ENCODE results near the gene DNAH6.

DNAH6 gene

DNA sequence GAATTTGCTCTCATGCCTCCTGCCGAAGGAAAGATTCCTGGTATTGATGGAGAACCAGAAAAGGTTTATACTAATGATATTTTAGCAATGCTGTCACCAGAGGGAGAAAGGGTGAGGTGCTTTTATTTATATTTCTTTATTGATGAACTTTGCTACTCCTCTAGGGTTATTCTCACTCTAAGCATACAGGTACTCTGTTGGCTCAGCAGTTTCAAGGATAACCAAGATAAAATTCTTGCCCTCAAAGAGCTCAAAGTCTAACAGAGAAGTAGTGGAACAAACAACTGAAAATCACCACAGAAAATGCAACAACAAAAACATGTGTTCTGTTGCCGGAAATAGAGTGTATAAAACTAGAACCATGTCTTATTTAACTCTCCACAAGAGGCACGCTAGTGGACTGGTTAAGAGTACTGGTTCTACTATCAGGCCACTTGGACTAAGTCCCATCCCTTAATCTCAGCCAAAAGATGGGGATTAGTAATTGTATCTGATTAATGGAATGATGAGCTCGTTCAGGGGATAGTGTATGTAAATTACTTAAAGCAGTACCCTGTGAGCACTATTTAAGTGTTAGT, 103.6 kb downstream of the DNAH6 start:
- no peak overlapping the region for H2BK15ac ChIP-seq (replicated peaks; ENCODE audit: low read depth)
- no peak overlapping the region for H3K4ac ChIP-seq (ENCODE audit: low read depth, low read length)
- H4K5ac ChIP-seq (ENCODE audit: low read length): no peak overlapping the region
- WGBS (ENCODE audit: extremely low coverage, insufficient coverage, low lambda C conversion rate): no CpG with 5 or more reads among the region's 4 CpGs
- no peaks in the 10 kb centered on the region for H3K79me1 ChIP-seq (ENCODE audit: low read length)
- no peak overlapping the region for H3K9ac ChIP-seq (ENCODE audit: low read length)
- no peak overlapping the region for H3K27ac ChIP-seq (ENCODE audit: low read depth, low read length)
- H2BK120ac ChIP-seq (ENCODE audit: low read depth, low read length): no peak overlapping the region
- no peak overlapping the region for H3K56ac ChIP-seq (ENCODE audit: low read length)
- DNase-seq: no peak
- no peaks in the 10 kb centered on the region for H3K27me3 ChIP-seq (ENCODE audit: insufficient read depth, low read length, poor library complexity)
- H2BK5ac ChIP-seq (ENCODE audit: low read length): no peak overlapping the region
- H3K18ac ChIP-seq (ENCODE audit: low read length): no peak overlapping the region
- H3K36me3 ChIP-seq (ENCODE audit: control insufficient read depth, insufficient read depth, low read length): no peaks in the 10 kb centered on the region
- H3K4me1 ChIP-seq (ENCODE audit: control insufficient read depth, low read depth, low read length): no peaks in the 10 kb centered on the region
- H4K8ac ChIP-seq (ENCODE audit: low read depth, low read length): no peak overlapping the region
- H3K4me2 ChIP-seq (ENCODE audit: low read length): no peak overlapping the region
- no peak overlapping the region for H3K4me3 ChIP-seq (ENCODE audit: low read length)
- no peak overlapping the region for H2AK5ac ChIP-seq (ENCODE audit: low read length)
- no peak overlapping the region for H3K23ac ChIP-seq (ENCODE audit: low read length)
- no peaks in the 10 kb centered on the region for H3K79me2 ChIP-seq (ENCODE audit: control insufficient read depth, insufficient read depth, low read length)

DNA sequence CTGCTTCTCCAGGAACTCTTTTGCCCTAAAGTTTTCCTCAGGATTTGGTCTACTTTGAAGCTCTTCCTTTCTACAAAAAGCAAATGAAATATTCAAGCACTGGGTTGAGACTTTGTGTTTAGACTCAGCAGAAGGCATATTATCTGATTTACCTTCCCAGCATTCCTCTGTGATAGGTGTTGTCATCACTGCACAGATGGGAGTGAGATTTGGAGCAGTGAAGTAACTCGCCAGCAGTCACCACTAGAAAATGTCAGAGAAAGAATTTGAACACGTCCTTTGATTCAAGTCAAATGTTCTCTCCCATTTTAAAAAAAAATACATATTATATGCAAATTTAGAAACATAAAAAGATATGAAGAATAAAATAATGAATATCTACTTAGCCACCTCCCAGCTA, 112.2 kb downstream of the DNAH6 start:
- DNase-seq: no peak
- H3K4me3 ChIP-seq (ENCODE audit: low read length): no peak overlapping the region
- H3K18ac ChIP-seq (ENCODE audit: low read length): no peak overlapping the region
- no peak overlapping the region for H3K4me2 ChIP-seq (ENCODE audit: low read length)
- H2BK120ac ChIP-seq (ENCODE audit: low read depth, low read length): no peak overlapping the region
- no peak overlapping the region for H3K9ac ChIP-seq (ENCODE audit: low read length)
- no peak overlapping the region for H4K8ac ChIP-seq (ENCODE audit: low read depth, low read length)
- no peak overlapping the region for H3K27ac ChIP-seq (ENCODE audit: low read depth, low read length)
- no peaks in the 10 kb centered on the region for H3K27me3 ChIP-seq (ENCODE audit: insufficient read depth, low read length, poor library complexity)
- H3K4me1 ChIP-seq (ENCODE audit: control insufficient read depth, low read depth, low read length): no peaks in the 10 kb centered on the region
- H3K56ac ChIP-seq (ENCODE audit: low read length): no peak overlapping the region
- no peaks in the 10 kb centered on the region for H3K79me1 ChIP-seq (ENCODE audit: low read length)
- H2AK5ac ChIP-seq (ENCODE audit: low read length): no peak overlapping the region
- H2BK15ac ChIP-seq (replicated peaks; ENCODE audit: low read depth): no peak overlapping the region
- no peak overlapping the region for H3K23ac ChIP-seq (ENCODE audit: low read length)
- H3K4ac ChIP-seq (ENCODE audit: low read depth, low read length): no peak overlapping the region
- H3K79me2 ChIP-seq (ENCODE audit: control insufficient read depth, insufficient read depth, low read length): no peaks in the 10 kb centered on the region
- no peak overlapping the region for H4K5ac ChIP-seq (ENCODE audit: low read length)
- WGBS (ENCODE audit: extremely low coverage, insufficient coverage, low lambda C conversion rate): no CpG with 5 or more reads among the region's 2 CpGs
- no peak overlapping the region for H2BK5ac ChIP-seq (ENCODE audit: low read length)
- H3K36me3 ChIP-seq (ENCODE audit: control insufficient read depth, insufficient read depth, low read length): no peaks in the 10 kb centered on the region

DNA sequence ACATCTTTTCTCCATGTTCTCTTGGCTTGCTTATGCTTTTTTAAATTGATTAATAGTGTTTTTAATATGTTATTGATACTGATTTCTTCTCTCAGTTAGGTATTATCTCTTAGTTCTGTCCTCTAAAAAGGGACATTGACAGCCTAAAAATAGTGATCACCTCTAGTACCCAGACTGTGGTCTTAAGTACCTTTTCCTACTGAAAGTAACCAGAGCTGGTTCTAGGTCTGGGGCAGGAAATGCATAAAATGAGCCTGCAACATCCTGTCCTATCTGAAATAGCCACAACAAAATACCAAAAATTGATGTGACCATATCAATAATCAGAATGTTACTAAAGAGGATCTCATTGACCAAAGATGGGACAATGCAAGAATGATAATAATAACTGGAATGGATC, 113.3 kb downstream of the DNAH6 start:
- no peak overlapping the region for H4K8ac ChIP-seq (ENCODE audit: low read depth, low read length)
- H2BK5ac ChIP-seq (ENCODE audit: low read length): no peak overlapping the region
- H3K4ac ChIP-seq (ENCODE audit: low read depth, low read length): no peak overlapping the region
- no peak overlapping the region for H3K9ac ChIP-seq (ENCODE audit: low read length)
- H3K27ac ChIP-seq (ENCODE audit: low read depth, low read length): no peak overlapping the region
- no peak overlapping the region for H3K4me3 ChIP-seq (ENCODE audit: low read length)
- no peak overlapping the region for H3K18ac ChIP-seq (ENCODE audit: low read length)
- no peaks in the 10 kb centered on the region for H3K36me3 ChIP-seq (ENCODE audit: control insufficient read depth, insufficient read depth, low read length)
- H3K56ac ChIP-seq (ENCODE audit: low read length): no peak overlapping the region
- no peaks in the 10 kb centered on the region for H3K79me1 ChIP-seq (ENCODE audit: low read length)
- no peak overlapping the region for H3K23ac ChIP-seq (ENCODE audit: low read length)
- no peaks in the 10 kb centered on the region for H3K4me1 ChIP-seq (ENCODE audit: control insufficient read depth, low read depth, low read length)
- DNase-seq: no peak
- no peak overlapping the region for H2BK15ac ChIP-seq (replicated peaks; ENCODE audit: low read depth)
- no peak overlapping the region for H3K4me2 ChIP-seq (ENCODE audit: low read length)
- H2AK5ac ChIP-seq (ENCODE audit: low read length): no peak overlapping the region
- no peaks in the 10 kb centered on the region for H3K27me3 ChIP-seq (ENCODE audit: insufficient read depth, low read length, poor library complexity)
- no peaks in the 10 kb centered on the region for H3K79me2 ChIP-seq (ENCODE audit: control insufficient read depth, insufficient read depth, low read length)
- no peak overlapping the region for H4K5ac ChIP-seq (ENCODE audit: low read length)
- H2BK120ac ChIP-seq (ENCODE audit: low read depth, low read length): no peak overlapping the region

DNA sequence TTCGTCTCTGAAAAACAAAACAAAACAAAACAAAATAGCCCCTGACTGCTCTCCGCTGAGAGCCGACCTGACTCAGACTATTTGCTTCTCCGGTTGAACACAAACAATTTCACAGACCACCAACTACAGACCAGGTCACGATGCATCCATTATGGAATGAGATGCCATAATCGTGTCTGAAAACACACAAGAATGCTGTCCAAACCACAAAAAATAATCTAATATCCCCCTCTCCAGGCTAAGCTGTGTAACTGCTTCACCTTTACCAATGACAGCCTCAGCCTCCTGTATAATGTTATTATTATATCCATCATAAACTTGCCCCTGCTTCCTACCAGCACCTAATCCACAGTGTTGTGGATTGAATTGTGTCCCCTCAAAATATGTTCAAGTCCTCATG, 114.7 kb downstream of the DNAH6 start:
- H3K9ac ChIP-seq (ENCODE audit: low read length): no peak overlapping the region
- no peaks in the 10 kb centered on the region for H3K79me2 ChIP-seq (ENCODE audit: control insufficient read depth, insufficient read depth, low read length)
- peak; percentile 34 for DNase-seq
- H3K18ac ChIP-seq (ENCODE audit: low read length): no peak overlapping the region
- H3K79me1 ChIP-seq (ENCODE audit: low read length): no peaks in the 10 kb centered on the region
- no peak overlapping the region for H2BK5ac ChIP-seq (ENCODE audit: low read length)
- H3K27me3 ChIP-seq (ENCODE audit: insufficient read depth, low read length, poor library complexity): no peaks in the 10 kb centered on the region
- H3K4ac ChIP-seq (ENCODE audit: low read depth, low read length): no peak overlapping the region
- no peak overlapping the region for H3K23ac ChIP-seq (ENCODE audit: low read length)
- H2AK5ac ChIP-seq (ENCODE audit: low read length): no peak overlapping the region
- H3K27ac ChIP-seq (ENCODE audit: low read depth, low read length): no peak overlapping the region
- no peak overlapping the region for H2BK15ac ChIP-seq (replicated peaks; ENCODE audit: low read depth)
- H2BK120ac ChIP-seq (ENCODE audit: low read depth, low read length): no peak overlapping the region
- no peak overlapping the region for H4K5ac ChIP-seq (ENCODE audit: low read length)
- H4K8ac ChIP-seq (ENCODE audit: low read depth, low read length): no peak overlapping the region
- H3K4me2 ChIP-seq (ENCODE audit: low read length): no peak overlapping the region
- no peaks in the 10 kb centered on the region for H3K36me3 ChIP-seq (ENCODE audit: control insufficient read depth, insufficient read depth, low read length)
- no peaks in the 10 kb centered on the region for H3K4me1 ChIP-seq (ENCODE audit: control insufficient read depth, low read depth, low read length)
- WGBS (ENCODE audit: extremely low coverage, insufficient coverage, low lambda C conversion rate): no CpG with 5 or more reads among the region's 6 CpGs
- H3K4me3 ChIP-seq (ENCODE audit: low read length): no peak overlapping the region
- H3K56ac ChIP-seq (ENCODE audit: low read length): no peak overlapping the region

DNA sequence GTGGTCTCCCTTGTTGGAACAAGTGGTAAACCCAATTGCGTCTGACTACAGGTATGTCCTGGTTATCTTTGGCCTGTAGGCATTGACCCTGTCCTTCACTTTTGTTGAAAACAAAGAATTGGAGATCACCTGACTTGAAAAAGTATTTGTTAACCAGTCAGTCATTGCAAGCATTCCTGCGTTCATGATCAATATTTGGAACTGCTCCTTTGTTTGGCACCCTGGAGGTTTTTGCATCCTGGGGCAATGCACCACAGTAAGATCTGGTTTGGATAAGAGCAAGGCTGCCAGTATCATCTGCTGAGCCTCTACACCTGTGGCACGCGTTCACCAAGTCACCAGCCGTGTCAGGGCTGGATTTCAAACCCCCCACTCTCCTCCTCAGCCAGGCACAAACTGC, 115.7 kb downstream of the DNAH6 start:
- Histone ChIP-seq H3K4me1 (ENCODE audit: control insufficient read depth, low read depth, low read length) (no peaks in the 10 kb centered on the region), H2AK5ac (ENCODE audit: low read length) (no peak overlapping the region), H3K4me2 (ENCODE audit: low read length) (no peak overlapping the region), H3K56ac (ENCODE audit: low read length) (no peak overlapping the region), H2BK15ac (replicated peaks; ENCODE audit: low read depth) (no peak overlapping the region), H2BK120ac (ENCODE audit: low read depth, low read length) (no peak overlapping the region), H3K27ac (ENCODE audit: low read depth, low read length) (no peak overlapping the region), H3K79me2 (ENCODE audit: control insufficient read depth, insufficient read depth, low read length) (no peaks in the 10 kb centered on the region), H3K4ac (ENCODE audit: low read depth, low read length) (no peak overlapping the region), H3K23ac (ENCODE audit: low read length) (no peak overlapping the region), H3K36me3 (ENCODE audit: control insufficient read depth, insufficient read depth, low read length) (no peaks in the 10 kb centered on the region), H3K9ac (ENCODE audit: low read length) (no peak overlapping the region), H3K18ac (ENCODE audit: low read length) (no peak overlapping the region), H3K27me3 (ENCODE audit: insufficient read depth, low read length, poor library complexity) (no peaks in the 10 kb centered on the region), H4K5ac (ENCODE audit: low read length) (no peak overlapping the region), H2BK5ac (ENCODE audit: low read length) (no peak overlapping the region), H3K4me3 (ENCODE audit: low read length) (no peak overlapping the region), H3K79me1 (ENCODE audit: low read length) (no peaks in the 10 kb centered on the region), H4K8ac (ENCODE audit: low read depth, low read length) (no peak overlapping the region)
- WGBS (ENCODE audit: extremely low coverage, insufficient coverage, low lambda C conversion rate): no CpG with 5 or more reads among the region's 5 CpGs
- DNase-seq: no peak
